ENCODE measurements around the gene TADA2B. TPM values are rescaled to one million over a fixed set of nuclear protein-coding genes. Genes with fewer than 3 reads are reported as not detected.
A peak's percentile ranks its signal among the peaks of the same experiment; 100 is the strongest.

The TADA2B gene
- 15.4 and 18.5 TPM in 2 replicates for total RNA-seq
- 18.2 and 20.1 TPM in 2 replicates for polyA plus RNA-seq

GRCh38 chr4:7043284-7044136, at the start of gene TADA2B:
Gene TADA2B (plus strand): TSS chr4:7043372. CDS start chr4:7043580, 208 bp downstream.
- TF ChIP-seq EZH2 (IDR thresholded peaks at IDR 0.05; ENCODE audit: borderline replicate concordance) (no peak), EZH2phosphoT487 (IDR thresholded peaks at IDR 0.05; ENCODE audit: low read depth, severe bottlenecking, unreplicated experiment) (no peak), CTCF (IDR thresholded peaks at IDR 0.05; ENCODE audit: poor library complexity) (no peak)
- Histone ChIP-seq H3K9me3 (ENCODE audit: low read depth) (no peaks in the 10 kb centered on the region), H4K20me1 (ENCODE audit: insufficient read depth, poor library complexity, severe bottlenecking) (peaks cover 49% of the 10 kb centered on the region), H3K9me2 (replicated peaks; ENCODE audit: insufficient read depth) (no peaks in the 10 kb centered on the region), H2AFZ (peak within 1 kb of the TSS; percentile 86), H3K27ac (peak within 1 kb of the TSS; percentile 98), H3K79me2 (peaks cover 53% of the 10 kb centered on the region), H3K27me3 (no peaks in the 10 kb centered on the region), H3K4me1 (ENCODE audit: insufficient read depth) (peaks cover 25% of the 10 kb centered on the region), H3K36me3 (replicated peaks; ENCODE audit: insufficient read depth, low read depth) (no peaks in the 10 kb centered on the region), H3K4me3 (peak within 1 kb of the TSS; percentile 100), H3K4me2 (peak within 1 kb of the TSS; percentile 98)
- under 1% methylated on average over 53 of the region's 119 CpGs for WGBS (ENCODE audit: low lambda C conversion rate, missing lambda C conversion rate)
- DNase-seq (ENCODE audit: low spot score) = peak; percentile 69

GRCh38 chr4:6996481-6996880, 46.7 kb upstream of the TADA2B start:
- Histone ChIP-seq H3K4me1 (ENCODE audit: insufficient read depth) (peaks cover 22% of the 10 kb centered on the region), H3K27ac (no peak overlapping the region), H3K4me2 (no peak overlapping the region), H3K27me3 (no peaks in the 10 kb centered on the region), H3K9me2 (replicated peaks; ENCODE audit: insufficient read depth) (no peaks in the 10 kb centered on the region), H2AFZ (no peak overlapping the region), H3K4me3 (no peak overlapping the region), H3K79me2 (peaks cover 43% of the 10 kb centered on the region), H3K36me3 (replicated peaks; ENCODE audit: insufficient read depth, low read depth) (no peaks in the 10 kb centered on the region), H4K20me1 (ENCODE audit: insufficient read depth, poor library complexity, severe bottlenecking) (peaks cover 20% of the 10 kb centered on the region), H3K9me3 (ENCODE audit: low read depth) (no peaks in the 10 kb centered on the region)
- TF ChIP-seq EZH2 (IDR thresholded peaks at IDR 0.05; ENCODE audit: borderline replicate concordance) (no peak), EZH2phosphoT487 (IDR thresholded peaks at IDR 0.05; ENCODE audit: low read depth, severe bottlenecking, unreplicated experiment) (no peak), CTCF (IDR thresholded peaks at IDR 0.05; ENCODE audit: poor library complexity) (no peak)
- no peak for DNase-seq (ENCODE audit: low spot score)
- WGBS (ENCODE audit: low lambda C conversion rate, missing lambda C conversion rate) = 96% methylated on average over 12 of the region's 12 CpGs

- Histone ChIP-seq H3K4me1 (ENCODE audit: insufficient read depth) (no peaks in the 10 kb centered on the region), H3K27me3 (no peaks in the 10 kb centered on the region), H3K79me2 (peaks cover 19% of the 10 kb centered on the region), H3K27ac (no peak overlapping the region), H4K20me1 (ENCODE audit: insufficient read depth, poor library complexity, severe bottlenecking) (peaks cover 4% of the 10 kb centered on the region), H3K9me2 (replicated peaks; ENCODE audit: insufficient read depth) (no peaks in the 10 kb centered on the region), H3K9me3 (ENCODE audit: low read depth) (no peaks in the 10 kb centered on the region), H2AFZ (no peak overlapping the region), H3K36me3 (replicated peaks; ENCODE audit: insufficient read depth, low read depth) (no peaks in the 10 kb centered on the region), H3K4me2 (no peak overlapping the region), H3K4me3 (no peak overlapping the region)
- no peak for DNase-seq (ENCODE audit: low spot score)
- 95% methylated on average over 14 of the region's 14 CpGs for WGBS (ENCODE audit: low lambda C conversion rate, missing lambda C conversion rate)
- no peak for TF ChIP-seq EZH2 (IDR thresholded peaks at IDR 0.05; ENCODE audit: borderline replicate concordance)
- no peak for TF ChIP-seq EZH2phosphoT487 (IDR thresholded peaks at IDR 0.05; ENCODE audit: low read depth, severe bottlenecking, unreplicated experiment)
- no peak for TF ChIP-seq CTCF (IDR thresholded peaks at IDR 0.05; ENCODE audit: poor library complexity)
Observed at GRCh38 chr4:6999172-7000086, 43.7 kb upstream of the TADA2B start.

Measured in hepatocyte (in vitro differentiated cells).